Esophagus squamous epithelium (tissue), 4 donors: ENCODE data around the gene TPD52L1.

Experiments used
- CTCF ChIP-seq, 6 experiments: fragments of 450-650 bp in 4 of 6; fragments of 200-600 bp in 2 of 6; sonication (generic) in 2 of 6; IDR thresholded peaks; one replicate each; pipeline ENCODE4 v1.5.1; 2016 to 2019; ENCODE audit warnings: antibody characterized with exemption in 6 of 6, mild to moderate bottlenecking in 4 of 6, moderate library complexity in 4 of 6
- POLR2A ChIP-seq, 4 donors: fragments of 450-650 bp; IDR thresholded peaks; one replicate each; pipeline ENCODE4 v1.6.1; 2017; ENCODE audit warnings: antibody characterized with exemption in 4 of 4, mild to moderate bottlenecking in 4 of 4, moderate library complexity in 3 of 4

- TF ChIP-seq CTCF (IDR thresholded peaks at IDR 0.05), result no peak
- TF ChIP-seq POLR2A (IDR thresholded peaks at IDR 0.05), result no peak
Observed at GRCh38 chr6:125207956-125208355, 54.4 kb downstream of the TPD52L1 start.
